Ammon's horn (tissue), 1 donor: ENCODE measurements around the gene NR2F2.

ENCODE experiments used
- DNase-seq: peaks from one replicate; pipeline ENCODE4 v3.0.0-alpha.2; 2016; ENCODE audit warnings: low spot score

NR2F2 gene

GRCh38 chr15:96332637-96333121 lies 2.2 kb downstream of the NR2F2 start:
- no peak for DNase-seq

GRCh38 chr15:96333131-96334016 lies 2.9 kb downstream of the NR2F2 start:
- no peak for DNase-seq

- no peak for DNase-seq
Observed at GRCh38 chr15:96334017-96334704, 3.7 kb downstream of the NR2F2 start.

GRCh38 chr15:96334705-96335410 lies 4.4 kb downstream of the NR2F2 start:
- DNase-seq: no peak

GRCh38 chr15:96335411-96336024 lies 5.0 kb downstream of the NR2F2 start:
- DNase-seq: no peak

GRCh38 chr15:96336108-96336595 lies 5.7 kb downstream of the NR2F2 start:
- no peak for DNase-seq

GRCh38 chr15:96336596-96337364 lies 6.3 kb downstream of the NR2F2 start:
- DNase-seq: no peak

- DNase-seq: no peak
Observed at GRCh38 chr15:96337365-96338023, 7.0 kb downstream of the NR2F2 start.

GRCh38 chr15:96338074-96338765 lies 7.7 kb downstream of the NR2F2 start:
- DNase-seq: no peak

- DNase-seq: no peak
Observed at GRCh38 chr15:96338766-96339618, 8.5 kb downstream of the NR2F2 start.

- no peak for DNase-seq
Observed at GRCh38 chr15:96339619-96340347, 9.3 kb downstream of the NR2F2 start.

- no peak for DNase-seq
Observed at GRCh38 chr15:96340348-96340597, 9.8 kb downstream of the NR2F2 start.

GRCh38 chr15:96340598-96341512 lies 10.4 kb downstream of the NR2F2 start:
- DNase-seq: peak; percentile 54

- no peak for DNase-seq
Observed at GRCh38 chr15:96341513-96342405, 11.3 kb downstream of the NR2F2 start.

- DNase-seq: no peak
Observed at GRCh38 chr15:96342406-96343112, 12.1 kb downstream of the NR2F2 start.
